ENCODE measurements around the gene EIF3A.

EIF3A gene

GRCh38 chr10:119024882-119025281 is 55.7 kb downstream of the EIF3A start:
- TF ChIP-seq CTCF (IDR thresholded peaks at IDR 0.05) = no peak

GRCh38 chr10:119023553-119023868 is 57.1 kb downstream of the EIF3A start:
- no peak for TF ChIP-seq CTCF (IDR thresholded peaks at IDR 0.05)

- TF ChIP-seq CTCF (IDR thresholded peaks at IDR 0.05) = no peak
These were observed 57.6 kb downstream of the EIF3A start for GRCh38 chr10:119022846-119023552.

GRCh38 chr10:119020627-119020946 is 60.0 kb downstream of the EIF3A start:
- TF ChIP-seq CTCF (IDR thresholded peaks at IDR 0.05) = no peak

- TF ChIP-seq CTCF (IDR thresholded peaks at IDR 0.05) = no peak
These were observed 73.4 kb downstream of the EIF3A start for GRCh38 chr10:119007211-119007574.

GRCh38 chr10:119006451-119007210 is 74.0 kb downstream of the EIF3A start:
- TF ChIP-seq CTCF (IDR thresholded peaks at IDR 0.05) = no peak

GRCh38 chr10:119005362-119006043 is 75.1 kb downstream of the EIF3A start:
- no peak for TF ChIP-seq CTCF (IDR thresholded peaks at IDR 0.05)

All from LNCAP (cell line).